ENCODE measurements around the gene COL9A3.

COL9A3 gene

GRCh38 chr20:62876902-62877816 lies 60.3 kb downstream of the COL9A3 start:
- peak in 9 of 56 donors; percentile 23 to 43 (median 33) for DNase-seq

- no peak for DNase-seq
Measured at GRCh38 chr20:62878244-62879038, 61.6 kb downstream of the COL9A3 start.

GRCh38 chr20:62879275-62880146 lies 62.7 kb downstream of the COL9A3 start:
- DNase-seq: no peak

GRCh38 chr20:62880147-62880934 lies 63.5 kb downstream of the COL9A3 start:
- DNase-seq: no peak

- no peak for DNase-seq
Measured at GRCh38 chr20:62880935-62881661, 64.2 kb downstream of the COL9A3 start.

- DNase-seq: no peak
Measured at GRCh38 chr20:62881662-62882395, 65.0 kb downstream of the COL9A3 start.

GRCh38 chr20:62882426-62882825 lies 65.6 kb downstream of the COL9A3 start:
- no peak for DNase-seq

- no peak for DNase-seq
Measured at GRCh38 chr20:62884556-62884955, 67.7 kb downstream of the COL9A3 start.

- no peak for DNase-seq
Measured at GRCh38 chr20:62885046-62885895, 68.4 kb downstream of the COL9A3 start.

GRCh38 chr20:62885896-62886708 lies 69.3 kb downstream of the COL9A3 start:
- DNase-seq: no peak

- DNase-seq: no peak
Measured at GRCh38 chr20:62886709-62887058, 69.8 kb downstream of the COL9A3 start.

GRCh38 chr20:62887152-62887859 lies 70.5 kb downstream of the COL9A3 start:
- peak in 4 of 56 donors; percentile 10 to 24 (median 16) for DNase-seq

- no peak for DNase-seq
Measured at GRCh38 chr20:62887860-62888239, 71.0 kb downstream of the COL9A3 start.

- no peak for DNase-seq
Measured at GRCh38 chr20:62888406-62888805, 71.6 kb downstream of the COL9A3 start.

- DNase-seq: no peak
Measured at GRCh38 chr20:62888910-62889309, 72.1 kb downstream of the COL9A3 start.

GRCh38 chr20:62889411-62889810 lies 72.6 kb downstream of the COL9A3 start:
- DNase-seq: no peak

GRCh38 chr20:62889871-62890270 lies 73.0 kb downstream of the COL9A3 start:
- no peak for DNase-seq

Data from amygdala (tissue), 56 donors.